Measurements from ENCODE around the gene PIP5K1A. TPM values are rescaled to one million over a fixed set of nuclear protein-coding genes. Genes with fewer than 3 reads are reported as not detected.

The PIP5K1A gene
- polyA plus RNA-seq, 1 experiment: 138 TPM

- CTCF ChIA-PET: interaction anchor here (0.6 to 2.3 kb wide), 4 partner anchors 9 to 57 kb away, joined by 3 to 14 read pairs (median 5); no protein-coding TSS in a partner anchor
- no peak overlapping the region; the same call in 1 of the 2 replicates for H3K4me3 ChIP-seq (ENCODE audit: low read depth, low read length)
These were observed 85.7 kb downstream of the PIP5K1A start for GRCh38 chr1:151284013-151284577.

DNA sequence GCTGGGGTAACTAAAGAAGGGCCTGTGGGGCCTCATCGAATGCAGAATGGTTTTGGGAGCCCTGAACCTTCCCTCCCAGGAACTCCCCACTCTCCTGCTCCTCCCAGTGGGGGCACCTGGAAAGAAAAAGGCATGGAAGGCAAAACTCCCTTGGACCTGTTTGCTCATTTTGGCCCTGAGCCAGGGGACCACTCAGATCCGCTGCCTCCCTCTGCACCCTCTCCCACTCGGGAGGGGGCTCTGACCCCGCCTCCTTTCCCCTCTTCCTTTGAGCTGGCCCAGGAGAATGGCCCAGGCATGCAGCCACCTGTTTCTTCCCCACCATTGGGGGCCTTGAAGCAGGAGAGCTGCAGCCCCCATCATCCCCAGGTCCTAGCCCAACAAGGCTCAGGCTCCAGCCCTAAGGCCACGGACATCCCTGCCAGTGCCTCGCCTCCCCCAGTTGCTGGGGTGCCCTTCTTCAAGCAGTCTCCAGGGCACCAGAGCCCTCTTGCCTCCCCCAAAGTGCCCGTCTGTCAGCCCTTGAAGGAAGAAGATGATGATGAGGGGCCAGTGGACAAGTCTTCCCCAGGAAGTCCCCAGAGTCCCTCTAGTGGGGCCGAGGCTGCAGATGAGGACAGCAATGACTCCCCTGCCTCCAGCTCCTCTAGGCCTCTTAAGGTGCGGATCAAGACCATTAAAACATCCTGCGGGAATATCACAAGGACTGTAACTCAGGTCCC is 88.4 kb downstream of the PIP5K1A start:
- H3K4me3 ChIP-seq (ENCODE audit: low read depth, low read length): no peak overlapping the region
- H3K27me3 ChIP-seq (ENCODE audit: control insufficient read depth, insufficient read depth, low read length): no peaks in the 10 kb centered on the region
- no peak for TF ChIP-seq CTCF (IDR thresholded peaks at IDR 0.05; ENCODE audit: insufficient read depth, low read depth, low read length)
- DNase-seq (ENCODE audit: low read depth): no peak
- H3K36me3 ChIP-seq (ENCODE audit: control insufficient read depth, insufficient read depth, low read length): peaks cover 41% of the 10 kb centered on the region
- ChIA-PET CTCF (no interaction called here), POLR2A (no interaction called here)

More at GRCh38 chr1:151284013-151284577, 85.7 kb downstream of the PIP5K1A start:
- Histone ChIP-seq H3K36me3 (ENCODE audit: control insufficient read depth, insufficient read depth, low read length) (peaks cover 28% of the 10 kb centered on the region), H3K27me3 (ENCODE audit: control insufficient read depth, insufficient read depth, low read length) (no peaks in the 10 kb centered on the region)
- TF ChIP-seq CTCF (IDR thresholded peaks at IDR 0.05; ENCODE audit: insufficient read depth, low read depth, low read length): no peak
- DNase-seq (ENCODE audit: low read depth): no peak
- POLR2A ChIA-PET: interaction anchor here (0.6 kb wide), 1 partner anchor 43 kb away, joined by 3 read pairs; the partner anchor contains the start of gene PI4KB

GRCh38 chr1:151287341-151287699 is 89.0 kb downstream of the PIP5K1A start:
- TF ChIP-seq CTCF (IDR thresholded peaks at IDR 0.05; ENCODE audit: insufficient read depth, low read depth, low read length): no peak
- POLR2A ChIA-PET: no interaction called here
- Histone ChIP-seq H3K36me3 (ENCODE audit: control insufficient read depth, insufficient read depth, low read length) (peaks cover 44% of the 10 kb centered on the region), H3K4me3 (ENCODE audit: low read depth, low read length) (no peak overlapping the region), H3K27me3 (ENCODE audit: control insufficient read depth, insufficient read depth, low read length) (no peaks in the 10 kb centered on the region)
- CTCF ChIA-PET: no interaction called here
- no peak for DNase-seq (ENCODE audit: low read depth)

- H3K36me3 ChIP-seq (ENCODE audit: control insufficient read depth, insufficient read depth, low read length): peaks cover 50% of the 10 kb centered on the region
- CTCF ChIA-PET: interaction anchor here (1.3 kb wide), 1 partner anchor 13 kb away, joined by 6 read pairs; no protein-coding TSS in a partner anchor
- no peak overlapping the region for H3K4me3 ChIP-seq (ENCODE audit: low read depth, low read length)
- H3K27me3 ChIP-seq (ENCODE audit: control insufficient read depth, insufficient read depth, low read length): no peaks in the 10 kb centered on the region
- POLR2A ChIA-PET: no interaction called here
- DNase-seq (ENCODE audit: low read depth): no peak
- no peak for TF ChIP-seq CTCF (IDR thresholded peaks at IDR 0.05; ENCODE audit: insufficient read depth, low read depth, low read length)
These were observed 89.6 kb downstream of the PIP5K1A start for GRCh38 chr1:151287767-151288500.

DNA sequence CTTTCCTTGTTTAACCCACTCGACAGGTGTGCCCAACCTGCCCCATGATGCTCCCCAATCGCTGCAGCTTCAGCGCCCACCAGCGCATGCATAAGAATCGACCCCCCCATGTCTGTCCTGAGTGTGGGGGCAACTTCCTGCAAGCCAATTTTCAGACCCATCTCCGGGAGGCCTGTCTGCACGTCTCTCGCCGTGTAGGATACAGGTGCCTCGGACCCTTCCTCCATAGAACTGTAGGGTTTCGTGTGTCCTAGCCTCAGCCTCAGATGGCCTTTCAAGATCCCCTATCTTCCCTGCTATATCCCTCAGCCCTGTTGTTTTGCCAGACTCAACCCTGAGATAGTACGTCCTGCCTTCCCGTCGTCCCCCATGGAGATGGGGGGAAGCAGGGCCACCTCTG is 90.2 kb downstream of the PIP5K1A start:
- ChIA-PET POLR2A (no interaction called here), CTCF (interaction anchor here (1.3 kb wide), 1 partner anchor 12 kb away, joined by 6 read pairs; no protein-coding TSS in a partner anchor)

More for the DNA sequence above, 90.2 kb downstream of the PIP5K1A start:
- TF ChIP-seq CTCF (IDR thresholded peaks at IDR 0.05; ENCODE audit: insufficient read depth, low read depth, low read length): no peak
- DNase-seq (ENCODE audit: low read depth): no peak
- Histone ChIP-seq H3K4me3 (ENCODE audit: low read depth, low read length) (no peak overlapping the region), H3K27me3 (ENCODE audit: control insufficient read depth, insufficient read depth, low read length) (no peaks in the 10 kb centered on the region), H3K36me3 (ENCODE audit: control insufficient read depth, insufficient read depth, low read length) (peaks cover 53% of the 10 kb centered on the region)

Data from BJ (cell line).